ENCODE results near the gene VGLL4.

DNA sequence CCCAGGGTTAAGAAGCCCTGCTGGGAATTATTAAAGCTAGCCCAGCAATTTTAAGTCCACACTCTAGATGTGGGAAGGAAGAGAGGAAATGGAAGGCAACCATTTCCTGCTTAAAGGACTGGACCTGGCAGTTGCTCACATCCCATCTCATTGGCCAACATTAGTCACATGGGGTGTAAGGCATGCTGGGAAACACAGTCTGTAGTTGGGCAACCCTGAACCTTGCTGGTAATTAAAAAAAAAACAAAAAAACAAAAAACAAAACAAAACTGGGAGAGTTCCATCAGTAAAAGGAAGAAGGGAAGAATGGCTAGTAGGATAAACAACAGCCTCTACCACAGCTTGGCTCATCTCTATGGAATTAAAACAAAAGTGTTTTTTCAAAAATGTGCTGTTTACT lies 136.0 kb downstream of the VGLL4 start:
- TF ChIP-seq, protein P1, sequence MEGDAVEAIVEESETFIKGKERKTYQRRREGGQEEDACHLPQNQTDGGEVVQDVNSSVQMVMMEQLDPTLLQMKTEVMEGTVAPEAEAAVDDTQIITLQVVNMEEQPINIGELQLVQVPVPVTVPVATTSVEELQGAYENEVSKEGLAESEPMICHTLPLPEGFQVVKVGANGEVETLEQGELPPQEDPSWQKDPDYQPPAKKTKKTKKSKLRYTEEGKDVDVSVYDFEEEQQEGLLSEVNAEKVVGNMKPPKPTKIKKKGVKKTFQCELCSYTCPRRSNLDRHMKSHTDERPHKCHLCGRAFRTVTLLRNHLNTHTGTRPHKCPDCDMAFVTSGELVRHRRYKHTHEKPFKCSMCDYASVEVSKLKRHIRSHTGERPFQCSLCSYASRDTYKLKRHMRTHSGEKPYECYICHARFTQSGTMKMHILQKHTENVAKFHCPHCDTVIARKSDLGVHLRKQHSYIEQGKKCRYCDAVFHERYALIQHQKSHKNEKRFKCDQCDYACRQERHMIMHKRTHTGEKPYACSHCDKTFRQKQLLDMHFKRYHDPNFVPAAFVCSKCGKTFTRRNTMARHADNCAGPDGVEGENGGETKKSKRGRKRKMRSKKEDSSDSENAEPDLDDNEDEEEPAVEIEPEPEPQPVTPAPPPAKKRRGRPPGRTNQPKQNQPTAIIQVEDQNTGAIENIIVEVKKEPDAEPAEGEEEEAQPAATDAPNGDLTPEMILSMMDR (optimal IDR thresholded peaks at IDR 0.05 in 1 of 3, IDR thresholded peaks at IDR 0.05 in 1 of 3, conservative IDR thresholded peaks at IDR 0.05 in 1 of 3; ENCODE audit: extremely low read depth in 1 of 3, insufficient read depth in 2 of 3, low read length in 3 of 3): no peak
- no peak for TF ChIP-seq EZH2 (IDR thresholded peaks at IDR 0.05; ENCODE audit: low read length)

All from keratinocyte (primary cell).